T47D (cell line): ENCODE measurements around the gene DYNLRB1.
A peak's percentile ranks its signal among the peaks of the same experiment; 100 is the strongest.
"Not testable (repeated sequence)": the region's sequence is repeated elsewhere in the genome, so short reads cannot be mapped to it uniquely, and the experiment has no call there.

Experiments used
- DNase-seq, 2 experiments: peaks; one replicate each; pipeline versions ENCODE4 v3.0.0 to v3.0.0-alpha.2; 2011 to 2012; ENCODE audit warnings: low read depth in 1 of 2, low spot score in 1 of 2
- JUND ChIP-seq: IDR thresholded peaks from 2 replicates; pipeline ENCODE4 v1.6.1; 2012; ENCODE audit warnings: low read depth
- in situ Hi-C: cut with HindIII; loops from 2 replicates; pipeline ENCODE4 v1.10.0; 2016; ENCODE audit warnings: low sequenced_read_pairs, low pct_unique_long_range_greater_than_20kb

Gene DYNLRB1

GRCh38 chr20:34515484-34516246 is 557 bp upstream of the DYNLRB1 start:
- in situ Hi-C loops: no loop called here
- no peak for TF ChIP-seq JUND
- DNase-seq: peak; percentile 57 to 86

- in situ Hi-C loops: no loop called here
- DNase-seq: no peak
- no peak for TF ChIP-seq JUND
These were observed 888 bp downstream of the DYNLRB1 start for GRCh38 chr20:34517114-34517505.

GRCh38 chr20:34518863-34519262 is 2.6 kb downstream of the DYNLRB1 start:
- in situ Hi-C loops, DNase-seq: not testable (repeated sequence)

DNA sequence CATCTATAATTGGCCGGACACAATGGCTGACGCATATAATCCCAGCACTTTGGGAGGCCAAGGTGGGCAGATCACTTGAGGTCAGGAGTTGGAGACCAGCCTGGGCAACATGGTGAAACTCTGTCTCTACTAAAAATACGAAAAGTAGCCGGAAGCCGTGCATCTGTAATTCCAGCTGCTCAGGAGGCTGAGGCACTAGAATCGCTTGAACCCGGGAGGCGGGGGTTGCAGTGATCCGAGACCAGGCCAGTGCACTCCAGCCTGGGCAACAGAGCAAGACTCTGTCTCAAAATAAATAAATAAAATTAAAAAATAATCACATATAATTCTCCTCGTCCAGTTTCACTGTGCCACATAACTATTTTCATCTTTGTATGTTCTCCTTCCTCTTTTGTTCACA is 3.6 kb downstream of the DYNLRB1 start:
- not testable (repeated sequence) for DNase-seq

GRCh38 chr20:34522969-34523871 is 7.0 kb downstream of the DYNLRB1 start:
- DNase-seq: peak in 1 of 2 experiments; percentile 74
- in situ Hi-C loops: no loop called here
- no peak for TF ChIP-seq JUND

More for the DNA sequence above, 3.6 kb downstream of the DYNLRB1 start:
- in situ Hi-C loops: not testable (repeated sequence)

DNA sequence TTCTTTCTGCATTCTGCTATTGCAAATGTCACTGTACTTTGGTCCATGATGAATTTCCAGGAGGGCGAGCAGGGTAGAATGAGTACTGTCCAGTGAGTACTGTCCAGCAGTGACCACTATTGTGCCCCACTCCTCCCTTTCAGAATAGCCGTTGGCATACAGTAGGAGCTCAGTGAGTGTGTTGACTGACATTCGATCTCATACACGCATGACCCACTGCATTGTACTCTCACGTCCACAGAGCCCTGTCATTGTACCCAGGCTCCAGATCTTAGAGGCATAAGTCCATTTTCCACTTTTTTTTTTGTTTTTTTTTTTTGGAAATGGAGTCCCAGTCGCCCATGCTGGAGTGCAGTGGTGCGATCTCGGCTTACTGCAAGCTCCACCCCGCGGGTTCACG is 8.2 kb downstream of the DYNLRB1 start:
- no peak for DNase-seq
- TF ChIP-seq JUND: no peak
- in situ Hi-C loops: no loop called here

GRCh38 chr20:34525342-34525708 is 9.1 kb downstream of the DYNLRB1 start:
- DNase-seq: peak in 1 of 2 experiments; percentile 18
- no peak for TF ChIP-seq JUND
- in situ Hi-C loops: no loop called here

- in situ Hi-C loops: no loop called here
- DNase-seq: peak; percentile 57 to 94
- peak; percentile 88 for TF ChIP-seq JUND
These were observed 9.6 kb downstream of the DYNLRB1 start for GRCh38 chr20:34525709-34526416.

GRCh38 chr20:34526466-34526865 is 10.2 kb downstream of the DYNLRB1 start:
- in situ Hi-C loops: no loop called here
- TF ChIP-seq JUND: no peak
- DNase-seq: no peak

GRCh38 chr20:34527016-34527415 is 10.8 kb downstream of the DYNLRB1 start:
- in situ Hi-C loops: no loop called here
- DNase-seq: no peak
- no peak for TF ChIP-seq JUND

DNA sequence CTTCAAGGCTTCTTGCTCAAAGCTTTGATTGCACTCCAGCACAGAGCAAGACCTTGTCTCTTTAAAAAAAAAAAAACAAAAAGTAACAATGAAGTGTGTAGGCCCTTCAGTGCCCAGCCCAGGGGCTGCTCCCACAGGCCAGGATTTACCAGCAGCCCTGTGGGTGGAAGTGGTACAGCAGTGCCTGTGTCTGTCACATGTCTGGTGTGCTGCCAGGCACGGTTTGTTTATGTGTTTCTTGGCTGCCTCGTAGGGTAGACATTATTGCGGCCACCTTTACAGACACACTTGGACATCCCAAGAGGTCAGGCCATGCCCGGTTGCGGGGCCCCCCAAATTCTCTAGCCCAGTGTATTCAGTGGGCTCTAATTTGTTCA is 12.7 kb downstream of the DYNLRB1 start:
- in situ Hi-C loops: no loop called here
- DNase-seq: no peak
- TF ChIP-seq JUND: no peak

GRCh38 chr20:34529742-34530141 is 13.5 kb downstream of the DYNLRB1 start:
- DNase-seq: no peak
- TF ChIP-seq JUND: no peak
- in situ Hi-C loops: no loop called here

DNA sequence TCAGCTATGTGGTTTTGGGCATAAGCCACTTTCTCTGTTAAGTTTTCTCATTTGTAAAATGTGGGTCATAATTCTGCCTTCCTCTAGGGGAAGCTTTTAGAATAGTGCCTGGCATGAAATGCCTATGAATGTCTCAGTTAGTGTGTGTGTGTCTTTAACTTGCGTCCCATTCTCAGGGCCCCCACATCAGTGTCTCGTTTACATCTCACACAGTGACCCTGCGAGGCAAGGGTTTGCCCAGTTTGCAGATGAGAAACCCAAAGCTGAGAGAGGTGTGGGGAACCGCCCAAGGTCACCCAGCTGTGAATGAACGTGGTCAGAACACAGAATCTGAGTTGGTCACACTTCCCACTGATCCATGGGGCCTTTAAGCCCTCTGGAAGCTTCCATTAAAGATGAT is 14.1 kb downstream of the DYNLRB1 start:
- no peak for TF ChIP-seq JUND
- in situ Hi-C loops: no loop called here
- no peak for DNase-seq
